Panc1 (cell line): ENCODE results near the gene KEL. TPM values are rescaled to one million over a fixed set of nuclear protein-coding genes. Genes with fewer than 3 reads are reported as not detected.

Source experiments
- ATAC-seq: fragments of 200-7000 bp; cut with Tn5 transposase; 2 replicates; pipeline ENCODE4 v1.9.1; 2020; ENCODE audit warnings: mild to moderate bottlenecking, moderate library complexity
- BruUV-seq: library from RNA; stranded (reverse); fragments of 400-500 nt; replicated peaks from 2 replicates; lab custom pipeline; 2021; lab: Mats Ljungman, UMichigan
- CTCF ChIA-PET: fragments of 300-600 bp; sonication (Branson Sonifier 250); formaldehyde crosslinking; loops from one replicate; lab custom pipeline; 2022; ENCODE audit warnings: antibody characterized with exemption; lab: Charles Lee
- POLR2A ChIA-PET: fragments of 300-600 bp; sonication (Branson Sonifier 250); formaldehyde crosslinking; loops from one replicate; lab custom pipeline; 2022; ENCODE audit warnings: antibody characterized with exemption; lab: Charles Lee
- DNase-seq: peaks from one replicate; pipeline ENCODE4 v3.0.0-alpha.2; 2010; ENCODE audit warnings: low read depth, low spot score
- H3K27ac ChIP-seq: 2 replicates; pipeline ENCODE4 v1.5.1; 2011; ENCODE audit warnings: mild to moderate bottlenecking, low read length, inconsistent platforms
- H3K27me3 ChIP-seq: fragments of 200-500 bp; sonication (Bioruptor generic); 2 replicates; pipeline ENCODE4 v1.6.0; 2014; ENCODE audit warnings: low read length, inconsistent platforms; ENCODE audit not compliant: control insufficient read depth, insufficient read depth
- H3K36me3 ChIP-seq: fragments of 200-500 bp; sonication (Bioruptor generic); 2 replicates; pipeline ENCODE4 v1.5.1; 2014; ENCODE audit warnings: inconsistent platforms, mild to moderate bottlenecking, low read length, moderate library complexity; ENCODE audit not compliant: control insufficient read depth, insufficient read depth
- H3K4me1 ChIP-seq: 2 replicates; pipeline ENCODE4 v1.5.1; 2011; ENCODE audit warnings: inconsistent platforms, mild to moderate bottlenecking, low read length, moderate library complexity; ENCODE audit not compliant: control insufficient read depth, insufficient read depth
- H3K4me3 ChIP-seq, 2 experiments: 2 replicates each; pipeline ENCODE4 v1.5.1; 2011 to 2012; ENCODE audit warnings: low read depth in 2 of 2, low read length in 2 of 2, mild to moderate bottlenecking in 2 of 2, inconsistent platforms in 1 of 2, moderate library complexity in 1 of 2
- H3K9me3 ChIP-seq: fragments of 200-500 bp; sonication (Bioruptor generic); 2 replicates; pipeline ENCODE4 v1.5.1; 2014; ENCODE audit warnings: low read depth, mild to moderate bottlenecking, inconsistent platforms, low read length, moderate library complexity; ENCODE audit not compliant: control insufficient read depth, insufficient read depth
- POLR2AphosphoS5 ChIP-seq: IDR thresholded peaks from 2 replicates; pipeline ENCODE4 v1.6.1; 2012; ENCODE audit warnings: mild to moderate bottlenecking, low read depth, low read length, moderate library complexity
- SIN3A ChIP-seq: IDR thresholded peaks from 2 replicates; pipeline ENCODE4 v1.6.1; 2012; ENCODE audit warnings: low read depth, mild to moderate bottlenecking, low read length, moderate library complexity, borderline replicate concordance; ENCODE audit not compliant: insufficient read depth
- TCF7L2 ChIP-seq: IDR thresholded peaks from 2 replicates; pipeline ENCODE4 v1.6.1; 2011; ENCODE audit warnings: mild to moderate bottlenecking, low read depth, low read length, inconsistent platforms
- in situ Hi-C: cut with HindIII; loops from 2 replicates; pipeline ENCODE4 v1.10.0; 2016; ENCODE audit warnings: low sequenced_read_pairs, low pct_unique_long_range_greater_than_20kb
- intact Hi-C: fragments of 100-400 bp; cut with micrococcal nuclease; formaldehyde crosslinking; loops from one replicate; pipeline ENCODE4 v1.10.0; 2022; ENCODE audit not compliant: unreplicated experiment
- total RNA-seq: library from RNA; stranded (reverse); gene quantifications from one replicate; pipeline ENCODE4 v1.2.1, GENCODE V29; 2021; ENCODE audit not compliant: unreplicated experiment
- TF ChIP-seq, protein P1 (sequence below), 2 experiments: IDR thresholded peaks; 2 replicates each; pipeline ENCODE4 v1.6.1; 2011 to 2012; ENCODE audit warnings: low read depth in 2 of 2, control low read depth in 1 of 2, low read length in 1 of 2, mild to moderate bottlenecking in 1 of 2, moderate library complexity in 1 of 2; ENCODE audit not compliant: insufficient read depth in 1 of 2
- TF ChIP-seq, protein P2 (sequence below): fragments of 450-650 bp; IDR thresholded peaks from 2 replicates; pipeline ENCODE4 v1.5.1; 2017; ENCODE audit warnings: mild to moderate bottlenecking

The KEL gene
- total RNA-seq, 1 experiment from 2014 or later = 0.44 TPM

DNA sequence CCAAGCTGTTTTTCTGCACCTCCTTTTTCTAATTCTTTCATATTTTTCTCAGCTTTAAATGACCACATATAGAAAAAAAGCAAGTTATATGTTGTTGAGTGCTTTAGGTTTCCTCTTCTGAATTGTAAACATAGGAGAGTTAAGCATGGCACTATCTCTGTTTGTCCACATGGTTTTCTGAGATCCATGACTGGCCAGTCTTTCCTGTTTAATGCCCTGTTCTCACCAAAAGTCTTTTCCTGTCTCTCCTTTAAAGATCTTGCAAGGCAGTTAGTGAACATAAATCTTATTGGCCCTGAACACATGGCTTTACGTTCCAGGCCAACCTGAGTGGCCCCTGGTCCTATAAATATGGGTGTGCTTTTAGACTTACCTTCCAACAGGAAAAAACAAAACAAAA lies 48.0 kb downstream of the KEL start:
- intact Hi-C loops = no loop called here
- H3K36me3 ChIP-seq = no peaks in the 10 kb centered on the region
- BruUV-seq = no TSS peak
- no peak overlapping the region for H3K4me3 ChIP-seq
- DNase-seq (no peak), ATAC-seq (no peak)
- no peaks in the 10 kb centered on the region for H3K9me3 ChIP-seq
- no peak overlapping the region for H3K27ac ChIP-seq
- in situ Hi-C loops = no loop called here
- TF ChIP-seq, protein P1, sequence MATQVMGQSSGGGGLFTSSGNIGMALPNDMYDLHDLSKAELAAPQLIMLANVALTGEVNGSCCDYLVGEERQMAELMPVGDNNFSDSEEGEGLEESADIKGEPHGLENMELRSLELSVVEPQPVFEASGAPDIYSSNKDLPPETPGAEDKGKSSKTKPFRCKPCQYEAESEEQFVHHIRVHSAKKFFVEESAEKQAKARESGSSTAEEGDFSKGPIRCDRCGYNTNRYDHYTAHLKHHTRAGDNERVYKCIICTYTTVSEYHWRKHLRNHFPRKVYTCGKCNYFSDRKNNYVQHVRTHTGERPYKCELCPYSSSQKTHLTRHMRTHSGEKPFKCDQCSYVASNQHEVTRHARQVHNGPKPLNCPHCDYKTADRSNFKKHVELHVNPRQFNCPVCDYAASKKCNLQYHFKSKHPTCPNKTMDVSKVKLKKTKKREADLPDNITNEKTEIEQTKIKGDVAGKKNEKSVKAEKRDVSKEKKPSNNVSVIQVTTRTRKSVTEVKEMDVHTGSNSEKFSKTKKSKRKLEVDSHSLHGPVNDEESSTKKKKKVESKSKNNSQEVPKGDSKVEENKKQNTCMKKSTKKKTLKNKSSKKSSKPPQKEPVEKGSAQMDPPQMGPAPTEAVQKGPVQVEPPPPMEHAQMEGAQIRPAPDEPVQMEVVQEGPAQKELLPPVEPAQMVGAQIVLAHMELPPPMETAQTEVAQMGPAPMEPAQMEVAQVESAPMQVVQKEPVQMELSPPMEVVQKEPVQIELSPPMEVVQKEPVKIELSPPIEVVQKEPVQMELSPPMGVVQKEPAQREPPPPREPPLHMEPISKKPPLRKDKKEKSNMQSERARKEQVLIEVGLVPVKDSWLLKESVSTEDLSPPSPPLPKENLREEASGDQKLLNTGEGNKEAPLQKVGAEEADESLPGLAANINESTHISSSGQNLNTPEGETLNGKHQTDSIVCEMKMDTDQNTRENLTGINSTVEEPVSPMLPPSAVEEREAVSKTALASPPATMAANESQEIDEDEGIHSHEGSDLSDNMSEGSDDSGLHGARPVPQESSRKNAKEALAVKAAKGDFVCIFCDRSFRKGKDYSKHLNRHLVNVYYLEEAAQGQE (IDR thresholded peaks at IDR 0.05; ENCODE audit: insufficient read depth in 1 of 2, low read depth in 2 of 2, low read length in 1 of 2) = no peak
- TF ChIP-seq SIN3A (no peak), POLR2AphosphoS5 (no peak), TCF7L2 (no peak)
- TF ChIP-seq, protein P2, sequence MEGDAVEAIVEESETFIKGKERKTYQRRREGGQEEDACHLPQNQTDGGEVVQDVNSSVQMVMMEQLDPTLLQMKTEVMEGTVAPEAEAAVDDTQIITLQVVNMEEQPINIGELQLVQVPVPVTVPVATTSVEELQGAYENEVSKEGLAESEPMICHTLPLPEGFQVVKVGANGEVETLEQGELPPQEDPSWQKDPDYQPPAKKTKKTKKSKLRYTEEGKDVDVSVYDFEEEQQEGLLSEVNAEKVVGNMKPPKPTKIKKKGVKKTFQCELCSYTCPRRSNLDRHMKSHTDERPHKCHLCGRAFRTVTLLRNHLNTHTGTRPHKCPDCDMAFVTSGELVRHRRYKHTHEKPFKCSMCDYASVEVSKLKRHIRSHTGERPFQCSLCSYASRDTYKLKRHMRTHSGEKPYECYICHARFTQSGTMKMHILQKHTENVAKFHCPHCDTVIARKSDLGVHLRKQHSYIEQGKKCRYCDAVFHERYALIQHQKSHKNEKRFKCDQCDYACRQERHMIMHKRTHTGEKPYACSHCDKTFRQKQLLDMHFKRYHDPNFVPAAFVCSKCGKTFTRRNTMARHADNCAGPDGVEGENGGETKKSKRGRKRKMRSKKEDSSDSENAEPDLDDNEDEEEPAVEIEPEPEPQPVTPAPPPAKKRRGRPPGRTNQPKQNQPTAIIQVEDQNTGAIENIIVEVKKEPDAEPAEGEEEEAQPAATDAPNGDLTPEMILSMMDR = no peak
- POLR2A ChIA-PET = no interaction called here
- CTCF ChIA-PET = no interaction called here
- H3K4me1 ChIP-seq = no peaks in the 10 kb centered on the region
- H3K27me3 ChIP-seq = no peaks in the 10 kb centered on the region; the same call in 1 of the 2 replicates

DNA sequence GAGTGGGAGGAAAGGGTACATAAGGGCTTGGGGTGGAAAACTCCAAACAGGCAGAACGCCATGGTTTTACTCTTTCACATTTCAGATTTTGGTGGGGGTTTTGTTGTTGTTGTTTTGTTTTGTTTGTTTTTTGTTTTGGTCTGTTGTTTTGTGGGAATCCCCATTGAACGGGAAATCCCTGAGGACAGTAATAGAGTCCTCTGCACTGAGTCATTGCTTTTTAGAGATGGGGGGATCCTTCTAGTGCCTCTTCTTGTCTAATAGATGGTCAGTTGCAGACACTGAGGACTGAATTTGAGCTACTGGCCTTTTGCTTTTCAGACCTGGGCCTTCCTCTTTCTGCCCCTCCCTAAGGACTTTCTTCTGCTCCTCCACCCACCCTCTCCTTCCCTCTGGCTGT lies 48.6 kb downstream of the KEL start:
- POLR2A ChIA-PET = no interaction called here
- H3K27ac ChIP-seq = no peak overlapping the region
- CTCF ChIA-PET = no interaction called here
- in situ Hi-C loops = no loop called here
- no peaks in the 10 kb centered on the region for H3K36me3 ChIP-seq
- DNase-seq = no peak
- TF ChIP-seq, protein P2 = no peak
- no peak for TF ChIP-seq SIN3A
- TF ChIP-seq POLR2AphosphoS5 = no peak
- no peak for TF ChIP-seq TCF7L2
- TF ChIP-seq, protein P1 (IDR thresholded peaks at IDR 0.05; ENCODE audit: insufficient read depth in 1 of 2, low read depth in 2 of 2, low read length in 1 of 2) = no peak
- H3K4me1 ChIP-seq = no peaks in the 10 kb centered on the region
- H3K9me3 ChIP-seq = no peaks in the 10 kb centered on the region
- no TSS peak for BruUV-seq
- H3K27me3 ChIP-seq = no peaks in the 10 kb centered on the region; the same call in 1 of the 2 replicates
- ATAC-seq = no peak
- H3K4me3 ChIP-seq = no peak overlapping the region
- intact Hi-C loops = no loop called here
